Measurements from ENCODE around the gene RYR2. TPM values are rescaled to one million over a fixed set of nuclear protein-coding genes. Genes with fewer than 3 reads are reported as not detected.

Gene RYR2
- total RNA-seq, 1 donor from 2014 or later: 5.4 TPM

- no peak overlapping the region for H3K27ac Mint-ChIP-seq (ENCODE audit: unreplicated experiment)
- no peak for TF ChIP-seq CTCF (IDR thresholded peaks at IDR 0.05; ENCODE audit: unreplicated experiment)
- peaks cover 3% of the 10 kb centered on the region for H3K27me3 Mint-ChIP-seq (ENCODE audit: unreplicated experiment)
- peaks cover 6% of the 10 kb centered on the region for H3K9me3 Mint-ChIP-seq (ENCODE audit: unreplicated experiment)
- H3K4me3 Mint-ChIP-seq (ENCODE audit: unreplicated experiment): no peak overlapping the region
- peaks cover 22% of the 10 kb centered on the region for H3K36me3 Mint-ChIP-seq (ENCODE audit: low read depth, unreplicated experiment)
- no peak for DNase-seq (ENCODE audit: low spot score)
- no peaks in the 10 kb centered on the region for H3K4me1 Mint-ChIP-seq (ENCODE audit: unreplicated experiment)
These were observed 356.8 kb downstream of the RYR2 start for GRCh38 chr1:237398751-237399150.

GRCh38 chr1:237405912-237406311 lies 363.9 kb downstream of the RYR2 start:
- Mint-ChIP-seq H3K36me3 (ENCODE audit: low read depth, unreplicated experiment) (peaks cover 8% of the 10 kb centered on the region), H3K27me3 (ENCODE audit: unreplicated experiment) (peaks cover 3% of the 10 kb centered on the region), H3K27ac (ENCODE audit: unreplicated experiment) (no peak overlapping the region), H3K4me3 (ENCODE audit: unreplicated experiment) (no peak overlapping the region), H3K4me1 (ENCODE audit: unreplicated experiment) (no peaks in the 10 kb centered on the region), H3K9me3 (ENCODE audit: unreplicated experiment) (peaks cover 6% of the 10 kb centered on the region)
- no peak for TF ChIP-seq CTCF (IDR thresholded peaks at IDR 0.05; ENCODE audit: unreplicated experiment)
- no peak for DNase-seq (ENCODE audit: low spot score)

GRCh38 chr1:237411621-237412020 lies 369.6 kb downstream of the RYR2 start:
- H3K4me3 Mint-ChIP-seq (ENCODE audit: unreplicated experiment): no peak overlapping the region
- DNase-seq (ENCODE audit: low spot score): peak; percentile 8
- no peaks in the 10 kb centered on the region for H3K27me3 Mint-ChIP-seq (ENCODE audit: unreplicated experiment)
- H3K27ac Mint-ChIP-seq (ENCODE audit: unreplicated experiment): peak overlapping the region; percentile 91
- no peak for TF ChIP-seq CTCF (IDR thresholded peaks at IDR 0.05; ENCODE audit: unreplicated experiment)
- no peaks in the 10 kb centered on the region for H3K9me3 Mint-ChIP-seq (ENCODE audit: unreplicated experiment)
- H3K36me3 Mint-ChIP-seq (ENCODE audit: low read depth, unreplicated experiment): no peaks in the 10 kb centered on the region
- peaks cover 10% of the 10 kb centered on the region for H3K4me1 Mint-ChIP-seq (ENCODE audit: unreplicated experiment)

GRCh38 chr1:237416924-237417655 lies 375.1 kb downstream of the RYR2 start:
- no peak overlapping the region for H3K4me3 Mint-ChIP-seq (ENCODE audit: unreplicated experiment)
- no peak for DNase-seq (ENCODE audit: low spot score)

More at GRCh38 chr1:237416924-237417655, 375.1 kb downstream of the RYR2 start:
- Mint-ChIP-seq H3K4me1 (ENCODE audit: unreplicated experiment) (peaks cover 6% of the 10 kb centered on the region), H3K27me3 (ENCODE audit: unreplicated experiment) (no peaks in the 10 kb centered on the region), H3K36me3 (ENCODE audit: low read depth, unreplicated experiment) (no peaks in the 10 kb centered on the region), H3K9me3 (ENCODE audit: unreplicated experiment) (no peaks in the 10 kb centered on the region), H3K27ac (ENCODE audit: unreplicated experiment) (no peak overlapping the region)
- no peak for TF ChIP-seq CTCF (IDR thresholded peaks at IDR 0.05; ENCODE audit: unreplicated experiment)

Data from endothelial cell (in vitro differentiated cells).